Measurements from ENCODE around the gene PHLDB3. TPM values are rescaled to one million over a fixed set of nuclear protein-coding genes. Genes with fewer than 3 reads are reported as not detected.
A peak's percentile ranks its signal among the peaks of the same experiment; 100 is the strongest.

The PHLDB3 gene
- total and polyA plus RNA-seq, 2 of the 13 experiments (the other 11 are each of a cell fraction or from before 2014, with no cell fraction given): 11.3 to 14.5 TPM

- TF ChIP-seq ZNF552 (CRISPR knock-in tag; IDR thresholded peaks at IDR 0.05; ENCODE audit: borderline replicate concordance) (no peak), SOX13 (IDR thresholded peaks at IDR 0.05) (no peak), SOX13 (CRISPR knock-in tag; conservative IDR thresholded peaks at IDR 0.05 in 1 of 2, IDR thresholded peaks at IDR 0.05 in 1 of 2) (peak in 1 of 2 experiments; percentile 49; a peak in 2 of 4 replicates), TFDP1 (CRISPR knock-in tag; IDR thresholded peaks at IDR 0.05; ENCODE audit: borderline replicate concordance) (peak; percentile 42; the same call in 1 of the 2 replicates), ZNF543 (CRISPR knock-in tag; IDR thresholded peaks at IDR 0.05) (no peak), SIX4 (CRISPR knock-in tag; IDR thresholded peaks at IDR 0.05) (0 out of 2 replicates have a peak, but pooled peaks have one; percentile 25), PHF8 (CRISPR knock-in tag; IDR thresholded peaks at IDR 0.05) (peak; percentile 24; the same call in 1 of the 2 replicates), GABPB1 (CRISPR knock-in tag; IDR thresholded peaks at IDR 0.05) (peak; percentile 75), GPN1 (CRISPR knock-in tag; IDR thresholded peaks at IDR 0.05; ENCODE audit: borderline replicate concordance) (no peak), ZNF770 (CRISPR knock-in tag; IDR thresholded peaks at IDR 0.05) (peak; percentile 80), SP5 (CRISPR knock-in tag; IDR thresholded peaks at IDR 0.05; ENCODE audit: borderline replicate concordance, low read depth) (peak; percentile 66), HOXA3 (CRISPR knock-in tag; IDR thresholded peaks at IDR 0.05) (peak; percentile 28; the same call in 1 of the 2 replicates), ZNF574 (CRISPR knock-in tag; IDR thresholded peaks at IDR 0.05) (peak; percentile 60; the same call in 1 of the 2 replicates), NCOA1 (CRISPR knock-in tag; IDR thresholded peaks at IDR 0.05) (no peak), PHF20 (CRISPR knock-in tag; IDR thresholded peaks at IDR 0.05) (no peak; the same call in 1 of the 2 replicates), MYPOP (CRISPR knock-in tag; IDR thresholded peaks at IDR 0.05) (0 out of 2 replicates have a peak, but pooled peaks have one; percentile 15), RORA (CRISPR knock-in tag; IDR thresholded peaks at IDR 0.05) (no peak), KDM6A (CRISPR knock-in tag; IDR thresholded peaks at IDR 0.05; ENCODE audit: low read depth) (peak; percentile 53), JARID2 (CRISPR knock-in tag; IDR thresholded peaks at IDR 0.05; ENCODE audit: insufficient replicate concordance) (no peak), ZBTB38 (CRISPR knock-in tag; IDR thresholded peaks at IDR 0.05) (no peak), ZNF33A (CRISPR knock-in tag; IDR thresholded peaks at IDR 0.05; ENCODE audit: borderline replicate concordance) (no peak)
Observed at GRCh38 chr19:43524922-43525835, 20.6 kb upstream of the PHLDB3 start (continued).
